Karpas-422 (cell line): ENCODE data around the gene PRKCH. TPM values are rescaled to one million over a fixed set of nuclear protein-coding genes. Genes with fewer than 3 reads are reported as not detected.

Experiments
- DNase-seq: peaks from one replicate; pipeline ENCODE4 v3.0.0-alpha.2; 2015
- H2AFZ ChIP-seq: fragments of 200-600 bp; sonication (generic); 2 replicates; pipeline ENCODE4 v1.6.1; 2014; ENCODE audit warnings: antibody characterized with exemption, low read length, mixed read lengths
- H3K27ac ChIP-seq: fragments of 200-600 bp; sonication (generic); 2 replicates; pipeline ENCODE4 v1.5.1; 2014; ENCODE audit warnings: mild to moderate bottlenecking, low read length, moderate library complexity
- H3K27me3 ChIP-seq: fragments of 200-600 bp; sonication (generic); 2 replicates; pipeline ENCODE4 v1.6.1; 2014; ENCODE audit warnings: low read length, mixed read lengths
- H3K36me3 ChIP-seq: fragments of 200-600 bp; sonication (generic); 2 replicates; pipeline ENCODE4 v1.6.1; 2014; ENCODE audit warnings: low read length, mixed read lengths; ENCODE audit not compliant: insufficient read depth
- H3K4me1 ChIP-seq: fragments of 200-600 bp; sonication (generic); 2 replicates; pipeline ENCODE4 v1.6.1; 2014; ENCODE audit warnings: mild to moderate bottlenecking, low read length, mixed read lengths
- H3K4me2 ChIP-seq: fragments of 200-600 bp; sonication (generic); 2 replicates; pipeline ENCODE4 v1.6.1; 2014; ENCODE audit warnings: low read length, low read depth, mild to moderate bottlenecking; ENCODE audit not compliant: poor library complexity, severe bottlenecking
- H3K4me3 ChIP-seq: fragments of 200-600 bp; sonication (generic); 2 replicates; pipeline ENCODE4 v1.5.1; 2014; ENCODE audit warnings: mild to moderate bottlenecking, antibody characterized with exemption, low read length, mixed read lengths
- H3K79me2 ChIP-seq: fragments of 200-600 bp; sonication (generic); 2 replicates; pipeline ENCODE4 v1.6.1; 2014; ENCODE audit warnings: mild to moderate bottlenecking, low read length, mixed read lengths
- H3K9ac ChIP-seq: fragments of 200-600 bp; sonication (generic); 2 replicates; pipeline ENCODE4 v1.6.0; 2014; ENCODE audit warnings: low read length
- H3K9me2 ChIP-seq: fragments of 200-600 bp; sonication (generic), shearing (Covaris generic); replicated peaks from 2 replicates; pipeline ENCODE4 v1.6.0; 2014; ENCODE audit warnings: mild to moderate bottlenecking, low read length, moderate library complexity; ENCODE audit not compliant: insufficient read depth
- H3K9me3 ChIP-seq: fragments of 300-700, 200-600 bp; sonication (generic); 2 replicates; pipeline ENCODE4 v1.6.1; 2014; ENCODE audit warnings: low read length, mixed read lengths
- H4K20me1 ChIP-seq: fragments of 200-600 bp; sonication (generic); 2 replicates; pipeline ENCODE4 v1.6.1; 2014; ENCODE audit warnings: mild to moderate bottlenecking, antibody characterized with exemption, low read length, low read depth; ENCODE audit not compliant: insufficient read depth
- total RNA-seq: library from RNA; depleted of rRNA; stranded (reverse); fragments of >200 nt; shearing (Covaris generic); gene quantifications from 2 replicates; pipeline ENCODE4 v1.2.3, GENCODE V29; 2014; ENCODE audit warnings: low replicate concordance

The PRKCH gene
- total RNA-seq, 1 experiment from 2014 or later, result 7.0 TPM

- no peak overlapping the region for H3K4me2 ChIP-seq
- peaks cover 22% of the 10 kb centered on the region for H3K4me1 ChIP-seq
- no peaks in the 10 kb centered on the region for H4K20me1 ChIP-seq
- DNase-seq, result no peak
- H3K9me2 ChIP-seq, result no peaks in the 10 kb centered on the region
- no peak overlapping the region for H3K4me3 ChIP-seq
- H3K27ac ChIP-seq, result no peak overlapping the region
- H3K27me3 ChIP-seq, result peaks cover 6% of the 10 kb centered on the region; the same call in 1 of the 2 replicates
- H2AFZ ChIP-seq, result no peak overlapping the region
- no peaks in the 10 kb centered on the region for H3K79me2 ChIP-seq
- no peaks in the 10 kb centered on the region for H3K36me3 ChIP-seq
- no peak overlapping the region for H3K9ac ChIP-seq
- H3K9me3 ChIP-seq, result no peaks in the 10 kb centered on the region
Observed at GRCh38 chr14:61325166-61325565, 3.8 kb downstream of the PRKCH start.

- H3K79me2 ChIP-seq, result no peaks in the 10 kb centered on the region
- H3K4me2 ChIP-seq, result no peak overlapping the region
- DNase-seq, result no peak
- no peak overlapping the region for H3K9ac ChIP-seq
- H4K20me1 ChIP-seq, result no peaks in the 10 kb centered on the region
- H3K4me3 ChIP-seq, result no peak overlapping the region
- no peak overlapping the region for H3K27ac ChIP-seq
- peaks cover 6% of the 10 kb centered on the region; the same call in 1 of the 2 replicates for H3K27me3 ChIP-seq
- no peaks in the 10 kb centered on the region for H3K9me3 ChIP-seq
- H2AFZ ChIP-seq, result no peak overlapping the region
- no peaks in the 10 kb centered on the region for H3K9me2 ChIP-seq
- peaks cover 19% of the 10 kb centered on the region for H3K4me1 ChIP-seq
- H3K36me3 ChIP-seq, result no peaks in the 10 kb centered on the region
Observed at GRCh38 chr14:61326146-61326545, 4.8 kb downstream of the PRKCH start.

GRCh38 chr14:61326847-61327246, 5.5 kb downstream of the PRKCH start:
- Histone ChIP-seq H3K9me2 (no peaks in the 10 kb centered on the region), H3K9me3 (no peaks in the 10 kb centered on the region), H4K20me1 (no peaks in the 10 kb centered on the region), H3K27me3 (peaks cover 6% of the 10 kb centered on the region; the same call in 1 of the 2 replicates), H2AFZ (no peak overlapping the region), H3K27ac (no peak overlapping the region), H3K36me3 (no peaks in the 10 kb centered on the region), H3K4me3 (no peak overlapping the region), H3K4me2 (no peak overlapping the region), H3K4me1 (peaks cover 12% of the 10 kb centered on the region), H3K79me2 (no peaks in the 10 kb centered on the region), H3K9ac (no peak overlapping the region)
- no peak for DNase-seq

GRCh38 chr14:61328626-61329262, 7.4 kb downstream of the PRKCH start:
- H3K27ac ChIP-seq, result no peak overlapping the region
- H3K79me2 ChIP-seq, result no peaks in the 10 kb centered on the region
- 0 out of 2 replicates have a peak, but pooled peaks cover 2% of the 10 kb centered on the region for H3K4me1 ChIP-seq

GRCh38 chr14:61329478-61330051, 8.2 kb downstream of the PRKCH start:
- Histone ChIP-seq H4K20me1 (no peaks in the 10 kb centered on the region), H2AFZ (no peak overlapping the region), H3K9me2 (no peaks in the 10 kb centered on the region), H3K4me2 (no peak overlapping the region), H3K9me3 (no peaks in the 10 kb centered on the region), H3K27me3 (no peaks in the 10 kb centered on the region), H3K79me2 (no peaks in the 10 kb centered on the region), H3K4me3 (no peak overlapping the region), H3K9ac (no peak overlapping the region), H3K4me1 (0 out of 2 replicates have a peak, but pooled peaks cover 2% of the 10 kb centered on the region), H3K36me3 (no peaks in the 10 kb centered on the region), H3K27ac (no peak overlapping the region)
- DNase-seq, result peak; percentile 63

More at GRCh38 chr14:61328626-61329262, 7.4 kb downstream of the PRKCH start:
- H3K9ac ChIP-seq, result no peak overlapping the region
- H3K36me3 ChIP-seq, result no peaks in the 10 kb centered on the region
- H2AFZ ChIP-seq, result no peak overlapping the region
- H4K20me1 ChIP-seq, result no peaks in the 10 kb centered on the region
- DNase-seq, result no peak
- H3K9me3 ChIP-seq, result no peaks in the 10 kb centered on the region
- H3K4me3 ChIP-seq, result no peak overlapping the region
- H3K27me3 ChIP-seq, result no peaks in the 10 kb centered on the region
- H3K4me2 ChIP-seq, result no peak overlapping the region
- no peaks in the 10 kb centered on the region for H3K9me2 ChIP-seq

- DNase-seq, result no peak
- no peaks in the 10 kb centered on the region for H3K27me3 ChIP-seq
- no peaks in the 10 kb centered on the region for H3K79me2 ChIP-seq
Observed at GRCh38 chr14:61330511-61330910, 9.1 kb downstream of the PRKCH start.

GRCh38 chr14:61331992-61332657, 10.7 kb downstream of the PRKCH start:
- no peaks in the 10 kb centered on the region for H3K27me3 ChIP-seq
- DNase-seq, result no peak
- no peaks in the 10 kb centered on the region for H3K9me2 ChIP-seq
- H3K27ac ChIP-seq, result no peak overlapping the region
- no peak overlapping the region for H3K4me2 ChIP-seq
- no peaks in the 10 kb centered on the region for H4K20me1 ChIP-seq
- H3K36me3 ChIP-seq, result no peaks in the 10 kb centered on the region
- no peaks in the 10 kb centered on the region for H3K79me2 ChIP-seq
- H3K9me3 ChIP-seq, result no peaks in the 10 kb centered on the region
- H3K9ac ChIP-seq, result no peak overlapping the region
- 0 out of 2 replicates have a peak, but pooled peaks cover 2% of the 10 kb centered on the region for H3K4me1 ChIP-seq
- no peak overlapping the region for H3K4me3 ChIP-seq
- no peak overlapping the region for H2AFZ ChIP-seq

More at GRCh38 chr14:61330511-61330910, 9.1 kb downstream of the PRKCH start:
- Histone ChIP-seq H3K9me3 (no peaks in the 10 kb centered on the region), H3K9me2 (no peaks in the 10 kb centered on the region), H3K36me3 (no peaks in the 10 kb centered on the region), H3K4me1 (0 out of 2 replicates have a peak, but pooled peaks cover 2% of the 10 kb centered on the region), H2AFZ (no peak overlapping the region), H3K4me2 (no peak overlapping the region), H3K27ac (no peak overlapping the region), H4K20me1 (no peaks in the 10 kb centered on the region), H3K9ac (no peak overlapping the region), H3K4me3 (no peak overlapping the region)

- Histone ChIP-seq H4K20me1 (no peaks in the 10 kb centered on the region), H2AFZ (no peak overlapping the region), H3K27ac (no peak overlapping the region), H3K4me2 (no peak overlapping the region), H3K9ac (no peak overlapping the region), H3K79me2 (no peaks in the 10 kb centered on the region), H3K27me3 (no peaks in the 10 kb centered on the region), H3K4me1 (0 out of 2 replicates have a peak, but pooled peaks cover 2% of the 10 kb centered on the region), H3K4me3 (no peak overlapping the region), H3K9me3 (no peaks in the 10 kb centered on the region), H3K9me2 (no peaks in the 10 kb centered on the region), H3K36me3 (no peaks in the 10 kb centered on the region)
- DNase-seq, result no peak
Observed at GRCh38 chr14:61332658-61333029, 11.3 kb downstream of the PRKCH start.
